Stomach (tissue), 9 donors: ENCODE data around the gene GJB6. TPM values are rescaled to one million over a fixed set of nuclear protein-coding genes. Genes with fewer than 3 reads are reported as not detected.

Experiments used
- DNase-seq, 2 donors: peaks; one replicate each; pipeline versions ENCODE4 v3.0.0 to v3.0.0-alpha.2; 2013 to 2019
- H3K27ac ChIP-seq, 5 donors: fragments of 200-600 bp in 4 of 5; sonication (generic) in 4 of 5; one replicate each; pipeline ENCODE4 v1.5.1; 2013 to 2019; ENCODE audit warnings: mild to moderate bottlenecking in 1 of 5, moderate library complexity in 1 of 5
- H3K27me3 ChIP-seq, 3 donors: fragments of 200-600 bp; sonication (generic); one replicate each; pipeline ENCODE4 v1.5.1; 2017 to 2019; ENCODE audit warnings: mixed run types in 1 of 3
- H3K36me3 ChIP-seq, 4 donors: fragments of 200-600 bp; sonication (generic); 1 replicate in 3 of 4; 2 replicates in 1 of 4; pipeline ENCODE4 v1.5.1; 2016 to 2019
- H3K4me1 ChIP-seq, 4 donors: fragments of 200-600 bp; sonication (generic); one replicate each; pipeline ENCODE4 v1.5.1; 2016 to 2019
- H3K4me3 ChIP-seq, 4 donors: fragments of 200-600 bp; sonication (generic) in 3 of 4; one replicate each; pipeline ENCODE4 v1.5.1; 2016 to 2019; ENCODE audit warnings: mild to moderate bottlenecking in 1 of 4
- H3K9me3 ChIP-seq, 4 donors: fragments of 200-600 bp; sonication (generic); one replicate each; pipeline ENCODE4 v1.5.1; 2016 to 2019
- EP300 ChIP-seq: sonication (generic); formaldehyde crosslinking; IDR thresholded peaks from one replicate; pipeline ENCODE4 v1.6.1; 2017; ENCODE audit warnings: antibody characterized with exemption
- POLR2A ChIP-seq, 4 donors: fragments of 450-650 bp; IDR thresholded peaks; one replicate each; pipeline ENCODE4 v1.6.1; 2016; ENCODE audit warnings: antibody characterized with exemption in 4 of 4, control low read depth in 2 of 4, mild to moderate bottlenecking in 1 of 4, moderate library complexity in 1 of 4
- POLR2AphosphoS5 ChIP-seq, 3 donors: sonication (generic); formaldehyde crosslinking; IDR thresholded peaks; one replicate each; pipeline ENCODE4 v1.6.1; 2016; ENCODE audit warnings: antibody characterized with exemption in 3 of 3
- WGBS, 5 donors: extraction: QIAGEN DNeasy Blood & Tissue Kit in 3 of 5; methylation state at CpG; one replicate each; pipeline versions ENCODE4 v1.1.5 to v1.1.7; 2013 to 2018; 5-methylcytosine and 5-hydroxymethylcytosine counted together
- intact Hi-C: fragments of 100-400 bp; cut with DNase I; formaldehyde crosslinking; loops from one replicate; pipeline ENCODE4 v1.15.1; 2023; ENCODE audit warnings: low total_unique reads
- polyA plus RNA-seq, 3 donors: library from polyadenylated mRNA; stranded (reverse); fragments of 200-250 nt; gene quantifications; one replicate each; pipeline ENCODE4 v1.2.3, GENCODE V29; 2013
- total RNA-seq, 5 donors: library from RNA; depleted of rRNA; stranded (reverse); fragments of >200 nt; gene quantifications; one replicate each; pipeline versions ENCODE4 v1.1.0 to v1.2.3, GENCODE V29; 2014 to 2016
- TF ChIP-seq, protein P1 (sequence below), 7 experiments: fragments of 450-650 bp in 4 of 7; fragments of 200-600 bp in 3 of 7; sonication (generic) in 3 of 7; IDR thresholded peaks; one replicate each; pipeline ENCODE4 v1.5.1; 2016 to 2019; ENCODE audit warnings: antibody characterized with exemption in 7 of 7, control low read depth in 2 of 7, mild to moderate bottlenecking in 1 of 7
- donor health status: healthy with polysubstance abuse.
- donor health status: Bipolar disorder and iron deficiency.
- donor health status: healthy.

GJB6 gene
- total and polyA plus RNA-seq, 8 donors: 0.73 to 41.6 (median 1.5) TPM; not detected in 5

DNA sequence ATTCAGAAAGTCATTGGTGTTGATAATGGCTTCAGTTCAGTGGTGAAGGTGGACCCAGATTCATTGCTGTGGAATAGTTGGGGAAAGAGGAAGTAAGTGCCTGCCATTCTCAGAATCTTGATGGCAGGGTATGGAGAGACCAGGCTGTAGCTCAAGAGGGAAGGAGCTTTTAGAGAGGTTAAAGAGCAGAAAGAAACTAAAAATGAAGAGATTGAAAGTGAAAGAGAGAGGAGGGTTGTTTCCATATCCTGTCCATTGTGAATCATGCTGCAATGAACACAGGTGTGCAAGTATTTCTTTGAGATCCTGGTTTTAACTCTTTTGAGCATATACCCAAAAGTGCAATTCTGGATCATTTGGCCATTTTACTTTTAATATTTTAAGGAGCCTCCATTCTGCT, 12.5 kb downstream of the GJB6 start:
- H3K9me3 ChIP-seq: no peaks in the 10 kb centered on the region
- no peak overlapping the region for H3K27ac ChIP-seq
- no peak for DNase-seq
- no peak overlapping the region for H3K4me3 ChIP-seq
- peaks cover 0 to 18% (median 0%) of the 10 kb centered on the region in 3 donors for H3K27me3 ChIP-seq
- H3K36me3 ChIP-seq: no peaks in the 10 kb centered on the region
- H3K4me1 ChIP-seq: no peaks in the 10 kb centered on the region
- intact Hi-C loops: no loop called here
- no peak for TF ChIP-seq POLR2AphosphoS5 (IDR thresholded peaks at IDR 0.05)
- no peak for TF ChIP-seq POLR2A (IDR thresholded peaks at IDR 0.05)
- no peak for TF ChIP-seq EP300
- TF ChIP-seq, protein P1, sequence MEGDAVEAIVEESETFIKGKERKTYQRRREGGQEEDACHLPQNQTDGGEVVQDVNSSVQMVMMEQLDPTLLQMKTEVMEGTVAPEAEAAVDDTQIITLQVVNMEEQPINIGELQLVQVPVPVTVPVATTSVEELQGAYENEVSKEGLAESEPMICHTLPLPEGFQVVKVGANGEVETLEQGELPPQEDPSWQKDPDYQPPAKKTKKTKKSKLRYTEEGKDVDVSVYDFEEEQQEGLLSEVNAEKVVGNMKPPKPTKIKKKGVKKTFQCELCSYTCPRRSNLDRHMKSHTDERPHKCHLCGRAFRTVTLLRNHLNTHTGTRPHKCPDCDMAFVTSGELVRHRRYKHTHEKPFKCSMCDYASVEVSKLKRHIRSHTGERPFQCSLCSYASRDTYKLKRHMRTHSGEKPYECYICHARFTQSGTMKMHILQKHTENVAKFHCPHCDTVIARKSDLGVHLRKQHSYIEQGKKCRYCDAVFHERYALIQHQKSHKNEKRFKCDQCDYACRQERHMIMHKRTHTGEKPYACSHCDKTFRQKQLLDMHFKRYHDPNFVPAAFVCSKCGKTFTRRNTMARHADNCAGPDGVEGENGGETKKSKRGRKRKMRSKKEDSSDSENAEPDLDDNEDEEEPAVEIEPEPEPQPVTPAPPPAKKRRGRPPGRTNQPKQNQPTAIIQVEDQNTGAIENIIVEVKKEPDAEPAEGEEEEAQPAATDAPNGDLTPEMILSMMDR (IDR thresholded peaks at IDR 0.05): no peak

DNA sequence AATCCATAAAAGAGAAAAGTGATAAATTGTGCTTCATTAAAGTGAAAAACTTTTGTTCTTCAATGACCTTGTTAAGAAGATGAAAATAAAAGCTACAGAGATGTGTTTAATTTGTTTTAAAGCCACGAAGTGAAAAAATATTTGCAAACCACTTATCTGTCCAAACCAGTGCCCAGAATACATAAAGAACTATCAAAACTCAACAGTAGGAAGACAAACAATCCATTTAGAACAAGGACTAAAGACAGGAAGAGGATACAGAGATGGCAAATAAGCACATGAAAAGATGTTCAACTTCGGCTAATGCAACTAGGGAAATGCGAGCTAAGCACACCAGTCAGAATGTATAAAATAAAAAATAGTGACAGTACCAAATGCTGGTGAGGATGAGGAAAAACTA, 15.0 kb downstream of the GJB6 start:
- Histone ChIP-seq H3K27me3 (peaks cover 0 to 12% (median 0%) of the 10 kb centered on the region in 3 donors), H3K36me3 (no peaks in the 10 kb centered on the region), H3K27ac (no peak overlapping the region), H3K9me3 (peaks cover 0 to 8% (median 2%) of the 10 kb centered on the region in 4 donors), H3K4me3 (no peak overlapping the region), H3K4me1 (no peaks in the 10 kb centered on the region)
- 44 to 61% (median 47%) methylated on average over 3 of the region's 3 CpGs for whole genome bisulfite sequencing, 5 donors
- TF ChIP-seq POLR2AphosphoS5 (IDR thresholded peaks at IDR 0.05) (no peak), EP300 (no peak), POLR2A (IDR thresholded peaks at IDR 0.05) (no peak)
- TF ChIP-seq, protein P1 (IDR thresholded peaks at IDR 0.05): no peak
- DNase-seq: no peak
- intact Hi-C loops: no loop called here

DNA sequence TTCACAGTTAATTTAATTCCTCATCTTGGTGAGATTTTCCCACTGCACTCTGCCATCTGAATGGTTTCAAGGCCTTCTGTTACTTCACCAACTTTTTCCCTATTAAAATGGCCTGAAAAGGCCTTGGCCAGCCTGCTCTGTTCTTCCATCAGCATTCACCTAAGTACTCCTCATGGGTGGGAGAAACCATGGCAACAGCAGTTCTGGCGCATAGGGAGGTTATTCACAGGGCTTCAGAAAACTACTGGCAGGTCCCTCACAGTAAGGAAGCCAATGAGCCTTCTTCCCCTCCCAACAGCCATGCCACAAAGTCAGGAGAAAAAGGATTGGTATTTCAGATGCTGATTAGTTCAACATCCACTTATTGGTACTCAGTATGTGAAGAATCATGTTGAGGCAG, 22.2 kb downstream of the GJB6 start:
- 67 to 88% (median 74%) methylated on average over 1 of the region's 1 CpG for WGBS, 5 donors
- Histone ChIP-seq H3K36me3 (no peaks in the 10 kb centered on the region), H3K4me3 (no peak overlapping the region), H3K4me1 (no peaks in the 10 kb centered on the region), H3K27me3 (peaks cover 0 to 10% (median 0%) of the 10 kb centered on the region in 3 donors), H3K9me3 (peaks cover 0 to 8% (median 2%) of the 10 kb centered on the region in 4 donors), H3K27ac (no peak overlapping the region)
- intact Hi-C loops: no loop called here
- no peak for TF ChIP-seq POLR2AphosphoS5 (IDR thresholded peaks at IDR 0.05)
- no peak for TF ChIP-seq EP300
- TF ChIP-seq, protein P1 (IDR thresholded peaks at IDR 0.05): no peak
- no peak for TF ChIP-seq POLR2A (IDR thresholded peaks at IDR 0.05)
- DNase-seq: no peak

DNA sequence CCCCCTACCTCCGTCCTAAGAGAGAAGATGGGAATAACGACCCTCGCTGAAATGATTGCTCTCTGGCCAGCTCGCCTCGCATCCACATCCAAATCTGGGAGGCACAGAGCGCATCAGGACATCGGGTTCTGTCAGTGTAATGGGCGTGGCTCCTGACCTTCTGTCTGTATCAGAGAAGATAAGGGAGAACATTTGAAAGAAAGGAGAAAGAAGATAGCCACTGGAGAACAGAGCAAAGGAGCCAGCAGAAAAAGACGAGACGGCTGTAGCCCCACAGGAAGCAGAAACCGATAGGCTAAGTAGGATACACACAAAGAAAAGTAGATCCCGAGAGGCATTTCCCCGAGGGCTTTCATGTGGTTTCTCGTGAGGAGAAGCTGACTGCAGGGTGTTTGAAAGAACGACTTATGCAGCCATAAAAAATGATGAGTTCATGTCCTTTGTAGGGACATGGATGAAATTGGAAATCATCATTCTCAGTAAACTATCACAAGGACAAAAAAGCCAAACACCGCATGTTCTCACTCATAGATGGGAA, 25.4 kb downstream of the GJB6 start:
- TF ChIP-seq, protein P1 (IDR thresholded peaks at IDR 0.05): no peak
- no peak for TF ChIP-seq POLR2A (IDR thresholded peaks at IDR 0.05)
- WGBS, 5 donors: 67 to 74% (median 72%) methylated on average over 16 of the region's 16 CpGs
- no peaks in the 10 kb centered on the region for H3K36me3 ChIP-seq
- H3K27me3 ChIP-seq: peaks cover 0 to 23% (median 0%) of the 10 kb centered on the region in 3 donors
- no peak for DNase-seq
- intact Hi-C loops: no loop called here
- H3K4me1 ChIP-seq: no peaks in the 10 kb centered on the region
- peaks cover 0 to under 1% (median 0%) of the 10 kb centered on the region in 4 donors for H3K9me3 ChIP-seq
- no peak overlapping the region for H3K4me3 ChIP-seq
- H3K27ac ChIP-seq: no peak overlapping the region
